Aorta (tissue), 5 donors: Measurements from ENCODE around the gene EIF4EBP2. TPM values are rescaled to one million over a fixed set of nuclear protein-coding genes. Genes with fewer than 3 reads are reported as not detected.

Experiments used
- ATAC-seq: fragments of 200-7000 bp; cut with Tn5 transposase; one replicate; pipeline ENCODE4 v1.9.1; 2022; ENCODE audit warnings: moderate library complexity; ENCODE audit not compliant: low FRiP score
- DNase-seq, 2 donors: peaks; one replicate each; pipeline ENCODE4 v3.0.0-alpha.2; 2020
- H3K27ac ChIP-seq, 2 donors: one replicate each; pipeline ENCODE4 v1.5.1; 2013; ENCODE audit warnings: low read length in 2 of 2, mild to moderate bottlenecking in 2 of 2, moderate library complexity in 2 of 2, control low read depth in 1 of 2, inconsistent platforms in 1 of 2, low read depth in 1 of 2
- H3K27me3 ChIP-seq, 2 donors: one replicate each; pipeline ENCODE4 v1.6.1; 2013; ENCODE audit warnings: control low read depth in 1 of 2, low read length in 1 of 2, mild to moderate bottlenecking in 1 of 2, moderate library complexity in 1 of 2; ENCODE audit not compliant: insufficient read depth in 2 of 2, control insufficient read depth in 1 of 2
- H3K36me3 ChIP-seq, 2 donors: one replicate each; pipeline ENCODE4 v1.6.1; 2013; ENCODE audit warnings: control low read depth in 1 of 2, low read length in 1 of 2, mild to moderate bottlenecking in 1 of 2; ENCODE audit not compliant: insufficient read depth in 2 of 2, control insufficient read depth in 1 of 2
- H3K4me1 ChIP-seq, 2 donors: one replicate each; pipeline ENCODE4 v1.6.1; 2013; ENCODE audit warnings: low read length in 2 of 2, control low read depth in 1 of 2, mild to moderate bottlenecking in 1 of 2, moderate library complexity in 1 of 2; ENCODE audit not compliant: insufficient read depth in 2 of 2, control insufficient read depth in 1 of 2
- H3K4me3 ChIP-seq, 2 donors: one replicate each; pipeline ENCODE4 v1.5.1; 2013; ENCODE audit warnings: low read length in 2 of 2, control low read depth in 1 of 2, mild to moderate bottlenecking in 1 of 2
- H3K9me3 ChIP-seq: one replicate; pipeline ENCODE4 v1.6.1; 2013; ENCODE audit warnings: mild to moderate bottlenecking, low read length; ENCODE audit not compliant: control insufficient read depth
- WGBS, 2 donors: extraction: QIAGEN DNeasy Blood & Tissue Kit; methylation state at CpG; one replicate each; pipeline ENCODE4 v1.1.7; 2013; 5-methylcytosine and 5-hydroxymethylcytosine counted together
- intact Hi-C, 2 donors: fragments of 100-400 bp; cut with DNase I; formaldehyde crosslinking; loops; one replicate each; pipeline versions ENCODE4 v1.14.2 to v1.15.0; 2022
- polyA plus RNA-seq, 2 donors: library from polyadenylated mRNA; stranded (reverse); fragments of 200-250 nt; gene quantifications; one replicate each; pipeline ENCODE4 v1.2.3, GENCODE V29; 2013
- total RNA-seq, 2 donors: library from RNA; stranded (reverse); fragmentation: NEBNext Ultra II Directional; extraction: Animal tissue kit (Norgen Biotek cat#: 25700); gene quantifications; one replicate each; pipeline ENCODE4 v1.2.1, GENCODE V29; 2021
- donor health status: healthy with polysubstance abuse.
- donor health status: Bipolar disorder and iron deficiency.
- donor health status: DM: no; HTN: no; CAD: no.
- donor health status: DM: no; HTN: no; CAD: no.
- donor health status: DM: yes; HTN: yes; CAD: no.

EIF4EBP2 gene
- total and polyA plus RNA-seq, 4 donors, result 27.6 to 60.5 (median 44.8) TPM

GRCh38 chr10:70396140-70396539, 7.8 kb upstream of the EIF4EBP2 start:
- no peaks in the 10 kb centered on the region for H3K9me3 ChIP-seq
- 88 to 95% methylated on average over 1 of the region's 1 CpG for WGBS, 2 donors
- no peak overlapping the region for H3K4me3 ChIP-seq
- intact Hi-C loops, result no loop called here
- H3K36me3 ChIP-seq, result no peaks in the 10 kb centered on the region
- no peak overlapping the region for H3K27ac ChIP-seq
- no peak for DNase-seq
- H3K27me3 ChIP-seq, result peaks cover 0 to 2% of the 10 kb centered on the region in 2 donors
- no peaks in the 10 kb centered on the region for H3K4me1 ChIP-seq
- ATAC-seq, result no peak

DNA sequence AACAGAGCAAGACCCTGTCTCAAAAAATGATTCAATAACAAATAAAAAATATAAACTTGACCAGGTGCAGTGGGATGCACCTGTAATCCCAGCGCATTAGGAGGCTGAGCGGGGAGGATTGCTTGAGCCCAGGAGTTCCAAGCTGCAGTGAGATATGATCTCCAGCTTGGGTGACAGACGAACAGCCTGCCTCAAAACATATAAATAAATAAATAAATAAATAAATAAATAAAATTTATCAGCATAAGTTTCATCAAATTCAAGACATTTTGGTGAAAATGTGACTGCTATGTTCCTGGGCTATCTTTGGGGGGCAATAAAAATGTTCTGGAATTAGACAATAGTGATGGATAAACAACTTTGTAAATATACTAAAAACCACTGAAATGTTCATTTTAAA, 4.8 kb upstream of the EIF4EBP2 start:
- no peak for ATAC-seq
- H3K27ac ChIP-seq, result no peak overlapping the region
- H3K4me1 ChIP-seq, result no peaks in the 10 kb centered on the region
- no peak for DNase-seq
- H3K4me3 ChIP-seq, result no peak overlapping the region
- 95% methylated on average over 3 of the region's 3 CpGs for WGBS, 2 donors
- intact Hi-C loops, result no loop called here
- H3K9me3 ChIP-seq, result no peaks in the 10 kb centered on the region
- H3K27me3 ChIP-seq, result peaks cover 0 to 2% of the 10 kb centered on the region in 2 donors
- no peaks in the 10 kb centered on the region for H3K36me3 ChIP-seq

DNA sequence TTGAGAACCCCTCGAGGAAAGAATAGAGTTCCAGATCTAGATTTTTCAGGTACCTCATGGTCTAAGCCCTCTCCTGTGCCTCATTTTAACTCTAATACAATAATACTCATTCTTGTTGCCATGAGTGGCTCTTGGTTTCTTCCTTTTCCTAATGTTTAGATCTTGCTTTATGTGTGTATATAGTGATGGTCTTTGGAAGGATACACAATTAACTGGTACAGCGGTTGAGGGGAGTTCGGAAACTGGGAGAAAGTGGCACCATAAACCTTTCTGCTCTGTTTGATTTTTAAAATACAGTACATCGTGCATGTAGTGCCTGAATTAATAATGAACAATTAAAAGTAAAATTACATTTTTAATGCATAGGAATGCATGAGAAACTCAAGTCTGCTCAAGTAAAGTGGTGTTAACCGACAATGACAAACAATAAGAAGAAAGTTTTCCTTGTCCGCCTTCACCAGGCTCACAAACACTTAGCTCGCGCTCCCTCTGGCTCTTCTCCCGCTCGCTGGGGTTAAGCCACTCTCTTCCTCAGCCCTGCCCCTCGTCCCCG, 386 bp upstream of the EIF4EBP2 start:
- no peak overlapping the region for H3K4me3 ChIP-seq
- ATAC-seq, result no peak
- H3K9me3 ChIP-seq, result no peaks in the 10 kb centered on the region
- H3K4me1 ChIP-seq, result no peaks in the 10 kb centered on the region
- DNase-seq, result no peak
- no peak overlapping the region for H3K27ac ChIP-seq
- no peaks in the 10 kb centered on the region for H3K27me3 ChIP-seq
- intact Hi-C loops, result no loop called here
- H3K36me3 ChIP-seq, result no peaks in the 10 kb centered on the region
- WGBS, 2 donors, result 1 to 3% methylated on average over 12 of the region's 12 CpGs

- peak overlapping the region; percentile 97 to 99 for H3K27ac ChIP-seq
- H3K9me3 ChIP-seq, result no peaks in the 10 kb centered on the region
- WGBS, 2 donors, result 1% methylated on average over 11 of the region's 11 CpGs
- peak overlapping the region; percentile 86 to 93 for H3K4me3 ChIP-seq
- no peaks in the 10 kb centered on the region for H3K4me1 ChIP-seq
- DNase-seq, result no peak
- intact Hi-C loops, result no loop called here
- no peaks in the 10 kb centered on the region for H3K27me3 ChIP-seq
- peak; percentile 27 for ATAC-seq
- no peaks in the 10 kb centered on the region for H3K36me3 ChIP-seq
These were observed 767 bp downstream of the EIF4EBP2 start for GRCh38 chr10:70404787-70405036.

GRCh38 chr10:70405037-70405824, 1.3 kb downstream of the EIF4EBP2 start:
- Histone ChIP-seq H3K4me1 (no peaks in the 10 kb centered on the region), H3K4me3 (peak overlapping the region; percentile 86 to 93), H3K27me3 (no peaks in the 10 kb centered on the region), H3K27ac (peak overlapping the region; percentile 97 to 99), H3K36me3 (no peaks in the 10 kb centered on the region), H3K9me3 (no peaks in the 10 kb centered on the region)
- intact Hi-C loops, result no loop called here
- peak; percentile 84 to 91 for DNase-seq
- 0 to 1% methylated on average over 18 of the region's 18 CpGs for WGBS, 2 donors
- peak; percentile 95 for ATAC-seq

GRCh38 chr10:70409772-70410171, 5.8 kb downstream of the EIF4EBP2 start:
- Histone ChIP-seq H3K27ac (no peak overlapping the region), H3K36me3 (no peaks in the 10 kb centered on the region), H3K27me3 (no peaks in the 10 kb centered on the region), H3K4me3 (no peak overlapping the region), H3K9me3 (no peaks in the 10 kb centered on the region), H3K4me1 (peaks cover 0 to 2% of the 10 kb centered on the region in 2 donors)
- no peak for DNase-seq
- WGBS, 2 donors, result 93 to 98% methylated on average over 3 of the region's 3 CpGs
- intact Hi-C loops, result no loop called here
- no peak for ATAC-seq

GRCh38 chr10:70410608-70411007, 6.7 kb downstream of the EIF4EBP2 start:
- no peak overlapping the region for H3K4me3 ChIP-seq
- H3K4me1 ChIP-seq, result peaks cover 0 to 2% of the 10 kb centered on the region in 2 donors
- H3K9me3 ChIP-seq, result no peaks in the 10 kb centered on the region
- intact Hi-C loops, result no loop called here
- WGBS, 2 donors, result 0 to 8% methylated on average over 1 of the region's 1 CpG
- H3K27ac ChIP-seq, result no peak overlapping the region
- DNase-seq (no peak), ATAC-seq (no peak)
- H3K27me3 ChIP-seq, result no peaks in the 10 kb centered on the region
- H3K36me3 ChIP-seq, result no peaks in the 10 kb centered on the region

DNA sequence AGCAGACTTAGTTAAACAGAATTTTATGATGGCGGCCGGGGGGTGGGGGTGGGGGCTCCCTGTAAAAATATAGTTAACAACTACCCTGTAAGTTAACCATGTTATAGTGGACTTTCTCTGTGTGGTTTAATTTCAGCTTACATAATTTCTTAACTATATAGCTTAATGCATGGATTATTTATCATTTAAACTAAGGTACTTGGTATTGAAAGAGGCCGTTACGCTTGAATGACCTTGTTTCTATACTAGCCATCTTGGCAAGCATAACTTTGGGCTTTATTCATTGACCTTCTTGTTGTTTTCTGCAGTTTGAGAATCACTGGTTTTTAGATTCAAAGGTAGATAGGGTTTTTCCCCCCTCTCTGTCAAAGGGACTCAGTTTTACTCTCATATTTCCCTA, 8.4 kb downstream of the EIF4EBP2 start:
- intact Hi-C loops, result no loop called here
- no peak for DNase-seq
- Histone ChIP-seq H3K27me3 (no peaks in the 10 kb centered on the region), H3K9me3 (no peaks in the 10 kb centered on the region), H3K4me1 (peaks cover 0 to 2% of the 10 kb centered on the region in 2 donors), H3K4me3 (no peak overlapping the region), H3K27ac (no peak overlapping the region), H3K36me3 (no peaks in the 10 kb centered on the region)
- WGBS, 2 donors, result 81 to 83% methylated on average over 4 of the region's 4 CpGs
- no peak for ATAC-seq

- Histone ChIP-seq H3K36me3 (peaks cover 6 to 9% of the 10 kb centered on the region in 2 donors), H3K4me1 (peaks cover 2 to 5% of the 10 kb centered on the region in 2 donors), H3K27me3 (no peaks in the 10 kb centered on the region), H3K4me3 (no peak overlapping the region), H3K9me3 (no peaks in the 10 kb centered on the region), H3K27ac (no peak overlapping the region)
- 96 to 97% methylated on average over 1 of the region's 1 CpG for WGBS, 2 donors
- ATAC-seq, result no peak
- DNase-seq, result no peak
- intact Hi-C loops, result no loop called here
These were observed 13.6 kb downstream of the EIF4EBP2 start for GRCh38 chr10:70417568-70417967.
